ENCODE results near the gene LDLRAD4.

- TF ChIP-seq CTCF (IDR thresholded peaks at IDR 0.05) (no peak), POLR2A (IDR thresholded peaks at IDR 0.05) (no peak)
Measured at GRCh38 chr18:13439461-13439860, 220.9 kb downstream of the LDLRAD4 start.

All from tibial nerve (tissue), 3 donors.